GM12878 (cell line): ENCODE data around the gene CRTC1. TPM values are rescaled to one million over a fixed set of nuclear protein-coding genes. Genes with fewer than 3 reads are reported as not detected.
A peak's percentile ranks its signal among the peaks of the same experiment; 100 is the strongest.

Experiments used
- ATAC-seq: fragments of 200-7000 bp; cut with Tn5 transposase; 3 replicates; pipeline ENCODE4 v1.9.1; 2020; ENCODE audit warnings: mild to moderate bottlenecking, moderate library complexity
- BruUV-seq: library from RNA; stranded (reverse); fragments of 400-500 nt; replicated peaks from 2 replicates; lab custom pipeline; 2021; lab: Mats Ljungman, UMichigan
- CTCF ChIA-PET: fragments of 300-600 bp; sonication (Branson Sonifier 250); formaldehyde crosslinking; extraction: SDS; loops from one replicate; lab custom pipeline; 2021; ENCODE audit warnings: inconsistent platforms; lab: Yijun Ruan, JAX
- POLR2A ChIA-PET: fragments of 350-600 bp; formaldehyde crosslinking; extraction: SDS; loops from one replicate; lab custom pipeline; 2021; ENCODE audit warnings: inconsistent platforms; lab: Charles Lee
- RAD21 ChIA-PET: fragments of 300-600 bp; sonication (Branson Sonifier 250); formaldehyde crosslinking; loops from one replicate; lab custom pipeline; 2023; ENCODE audit warnings: antibody characterized with exemption; ENCODE audit not compliant: unreplicated experiment; lab: Charles Lee
- SMC1A ChIA-PET: fragments of 300-600 bp; sonication (Branson Sonifier 250); formaldehyde crosslinking; loops from one replicate; lab custom pipeline; 2023; ENCODE audit not compliant: unreplicated experiment, uncharacterized antibody; lab: Charles Lee
- DNase-seq: peaks from one replicate; pipeline ENCODE4 v3.0.0-alpha.2; 2011; ENCODE audit warnings: low read depth, low spot score
- FAIRE-seq: peaks from 3 replicates; lab custom pipeline; 2011; peaks lifted over from hg19 to GRCh38; lab: Jason Lieb, UNC
- H2AFZ ChIP-seq: 2 replicates; pipeline ENCODE4 v1.6.0; 2011; ENCODE audit warnings: low read depth, low read length, control low read depth; ENCODE audit not compliant: control insufficient read depth
- H3K27ac ChIP-seq: 2 replicates; pipeline ENCODE4 v1.5.1; 2011; ENCODE audit warnings: control low read depth; ENCODE audit not compliant: control insufficient read depth, insufficient read depth
- H3K27me3 ChIP-seq, 2 experiments: replicated peaks in 1 of 2; 2 replicates each; pipeline versions ENCODE4 v1.6.0 to v1.6.1; 2011; ENCODE audit warnings: low read length in 1 of 2; ENCODE audit not compliant: control insufficient read depth in 2 of 2, insufficient read depth in 2 of 2
- H3K36me3 ChIP-seq, 2 experiments: 2 replicates each; pipeline ENCODE4 v1.5.1; 2011; ENCODE audit warnings: low read length in 1 of 2; ENCODE audit not compliant: control insufficient read depth in 2 of 2, insufficient read depth in 2 of 2
- H3K4me1 ChIP-seq: 2 replicates; pipeline ENCODE4 v1.6.1; 2011; ENCODE audit warnings: mild to moderate bottlenecking, low read length, moderate library complexity, mixed read lengths; ENCODE audit not compliant: control insufficient read depth, insufficient read depth
- H3K4me2 ChIP-seq: 2 replicates; pipeline ENCODE4 v1.6.0; 2011; ENCODE audit warnings: control low read depth; ENCODE audit not compliant: control insufficient read depth, insufficient read depth
- H3K4me3 ChIP-seq: fragments of 200-600 bp; sonication (generic); 2 replicates; pipeline ENCODE4 v1.5.1; 2016
- H3K79me2 ChIP-seq: 2 replicates; pipeline ENCODE4 v1.6.0; 2011; ENCODE audit warnings: low read length; ENCODE audit not compliant: control insufficient read depth, insufficient read depth
- H3K9ac ChIP-seq: 2 replicates; pipeline ENCODE4 v1.8.0; 2011; ENCODE audit warnings: low read length, control low read depth, mixed read lengths; ENCODE audit not compliant: control insufficient read depth, insufficient read depth
- H3K9me3 ChIP-seq: replicated peaks from 3 replicates; pipeline ENCODE4 v1.5.1; 2011; ENCODE audit warnings: mild to moderate bottlenecking, low read length; ENCODE audit not compliant: control insufficient read depth, insufficient read depth
- H4K20me1 ChIP-seq: 2 replicates; pipeline ENCODE4 v1.6.0; 2011; ENCODE audit not compliant: control insufficient read depth, insufficient read depth
- CTCF ChIP-seq, 3 experiments: IDR thresholded peaks in 2 of 3; conservative IDR thresholded peaks in 1 of 3; 2 replicates each; pipeline ENCODE4 v1.5.1; 2011; ENCODE audit warnings: low read depth in 3 of 3, low read length in 3 of 3, mild to moderate bottlenecking in 3 of 3, control low read depth in 2 of 3, moderate library complexity in 2 of 3, inconsistent platforms in 1 of 3, mixed read lengths in 1 of 3; ENCODE audit not compliant: control insufficient read depth in 2 of 3, insufficient read depth in 1 of 3; ENCODE audit errors: extremely low read depth in 1 of 3
- IRF4 ChIP-seq: IDR thresholded peaks from 2 replicates; pipeline ENCODE4 v1.6.1; 2011; ENCODE audit warnings: low read depth, low read length
- MYB ChIP-seq: fragments of 150-350 bp; IDR thresholded peaks from 2 replicates; pipeline ENCODE4 v1.6.1; 2014; ENCODE audit warnings: mild to moderate bottlenecking, low read depth, low read length, borderline replicate concordance
- NR2C1 ChIP-seq: fragments of 450-650 bp; IDR thresholded peaks from 2 replicates; pipeline ENCODE4 v1.6.1; 2017; ENCODE audit warnings: antibody characterized with exemption, mild to moderate bottlenecking, moderate library complexity
- PAX5 ChIP-seq: IDR thresholded peaks from 2 replicates; pipeline ENCODE4 v1.6.1; 2011; ENCODE audit warnings: low read depth, low read length, borderline replicate concordance
- RAD51 ChIP-seq: fragments of 450-650 bp; IDR thresholded peaks from 2 replicates; pipeline ENCODE4 v1.6.1; 2016; ENCODE audit warnings: moderate library complexity, mild to moderate bottlenecking, inconsistent platforms
- RELB ChIP-seq: fragments of 450-650 bp; IDR thresholded peaks from 2 replicates; pipeline ENCODE4 v1.6.1; 2017; ENCODE audit warnings: low read depth, mild to moderate bottlenecking, moderate library complexity
- ZNF217 ChIP-seq: fragments of 450-650 bp; IDR thresholded peaks from 2 replicates; pipeline ENCODE4 v1.6.1; 2017; ENCODE audit warnings: antibody characterized with exemption, mild to moderate bottlenecking
- ZNF592 ChIP-seq: fragments of 450-650 bp; IDR thresholded peaks from 2 replicates; pipeline ENCODE4 v1.6.1; 2017; ENCODE audit warnings: mild to moderate bottlenecking, moderate library complexity
- WGBS: methylation state at CpG from one replicate; pipeline ENCODE4 v1.1.6; 2016; ENCODE audit warnings: low lambda C conversion rate; ENCODE audit not compliant: insufficient replicate concordance, insufficient coverage; ENCODE audit errors: missing lambda C conversion rate; 5-methylcytosine and 5-hydroxymethylcytosine counted together
- in situ Hi-C: fragments of 300-500 bp; cut with MboI; formaldehyde crosslinking; loops from 9 replicates; pipeline ENCODE4 v1.14.3; 2018; ENCODE audit warnings: mixed read lengths
- intact Hi-C: fragments of 100-400 bp; cut with micrococcal nuclease; formaldehyde crosslinking; loops from one replicate; pipeline ENCODE4 v1.14.2; 2022; ENCODE audit not compliant: unreplicated experiment
- polyA plus RNA-seq, 11 experiments: library from polyadenylated mRNA; depleted of rRNA in 4 of 11; unstranded in 6 of 11; stranded (reverse) in 5 of 11; fragments of >200 nt; fragmentation: Nextera tagmentation in 4 of 11; fragmentation: Illumina TruSeq in 1 of 11; extraction: Ambion mirVana in 4 of 11; extraction: Trizol in 1 of 11; gene quantifications; 1 replicate in 1 of 11; 2 replicates in 10 of 11; pipeline versions ENCODE4 v1.2.1 to v1.2.3, GENCODE V29; 2011 to 2016; ENCODE audit warnings: inconsistent platforms in 2 of 11, missing spikeins in 2 of 11, low read depth in 1 of 11
- total RNA-seq, 4 experiments: library from RNA; depleted of rRNA in 3 of 4; stranded (reverse); fragments of >200 nt in 3 of 4; fragmentation: Illumina TruSeq in 1 of 4; extraction: Trizol in 1 of 4; gene quantifications; 2 replicates each; pipeline versions ENCODE4 v1.2.1 to v1.2.3, GENCODE V29; 2013 to 2021

The CRTC1 gene
- total and polyA plus RNA-seq, 10 of the 15 experiments (the other 5 are each of a cell fraction or from before 2014, with no cell fraction given), result 0.02 to 4.6 (median 1.1) TPM; not detected in 1

- TF ChIP-seq CTCF (IDR thresholded peaks at IDR 0.05 in 2 of 3, conservative IDR thresholded peaks at IDR 0.05 in 1 of 3; ENCODE audit: control insufficient read depth in 2 of 3, extremely low read depth in 1 of 3, insufficient read depth in 1 of 3, low read depth in 3 of 3, low read length in 3 of 3), result peak in 1 of 3 experiments; percentile 31; a peak in 2 of 6 replicates
- no peak for TF ChIP-seq NR2C1
Observed at GRCh38 chr19:18637673-18638630, 45.5 kb upstream of the CRTC1 start (continued).

- ChIA-PET POLR2A (interaction anchor here (0.6 to 1.2 kb wide), 3 partner anchors 10 to 81 kb away, joined by 3 to 7 read pairs (median 4); no protein-coding TSS in a partner anchor), SMC1A (interaction anchor here (1.4 kb wide), 1 partner anchor 9 kb away, joined by 3 read pairs; no protein-coding TSS in a partner anchor), RAD21 (interaction anchor here (0.7 to 1.0 kb wide), 2 partner anchors 114 to 132 kb away, joined by 3 to 4 read pairs; no protein-coding TSS in a partner anchor), CTCF (interaction anchor here (0.6 to 1.8 kb wide), 3 partner anchors 46 to 219 kb away, joined by 3 to 4 read pairs (median 3); no protein-coding TSS in a partner anchor)
- DNase-seq (no peak), FAIRE-seq (no peak), ATAC-seq (no peak)
- no peak overlapping the region for H3K4me2 ChIP-seq
- H3K9me3 ChIP-seq, result no peaks in the 10 kb centered on the region
- peaks cover 14% of the 10 kb centered on the region for H3K79me2 ChIP-seq
- no peak overlapping the region for H3K27ac ChIP-seq
- in situ Hi-C loops (no loop called here), intact Hi-C loops (no loop called here)
- H3K36me3 ChIP-seq, result no peaks in the 10 kb centered on the region
- no peak overlapping the region for H3K4me3 ChIP-seq
- no peaks in the 10 kb centered on the region for H4K20me1 ChIP-seq
- H3K4me1 ChIP-seq, result peaks cover 9% of the 10 kb centered on the region
- WGBS, result 86% methylated on average over 8 of the region's 8 CpGs
- H3K9ac ChIP-seq, result no peak overlapping the region
- H3K27me3 ChIP-seq, result no peaks in the 10 kb centered on the region
- no TSS peak for BruUV-seq
- no peak overlapping the region for H2AFZ ChIP-seq
- TF ChIP-seq PAX5 (no peak), RELB (no peak), IRF4 (no peak), ZNF592 (no peak), ZNF217 (no peak), RAD51 (no peak), MYB (no peak)
Observed at GRCh38 chr19:18639706-18640243, 43.7 kb upstream of the CRTC1 start.
